Stimulated activated naive B cell treated with anti-CD40 and anti-IgM and Interleukin-4, amounts not matched to agents 10 μg/mL and 1 μg/mL and 100 μg/mL, for 72 hours (primary cell): Measurements from ENCODE around the gene OXTR.
A peak's percentile ranks its signal among the peaks of the same experiment; 100 is the strongest.
"Not testable (repeated sequence)": the region's sequence is repeated elsewhere in the genome, so short reads cannot be mapped to it uniquely, and the experiment has no call there.

Experiments used
- ATAC-seq, 2 donors: fragments of 150-1000 bp; cut with Tn5 transposase; replicated peaks; 2 replicates each; pipeline ENCODE4 v1.10.0; 2021; ENCODE audit warnings: moderate library complexity in 1 of 2
- DNase-seq: peaks from one replicate; pipeline ENCODE4 v3.0.0; 2021
- H3K27ac Mint-ChIP-seq: one replicate; pipeline ENCODE4 v1.8.0; 2022; ENCODE audit warnings: mild to moderate bottlenecking, mixed read lengths
- H3K27me3 Mint-ChIP-seq, 2 donors: one replicate each; pipeline ENCODE4 v1.8.0; 2022; ENCODE audit warnings: mixed read lengths in 2 of 2
- H3K36me3 Mint-ChIP-seq, 2 donors: one replicate each; pipeline ENCODE4 v1.8.0; 2022; ENCODE audit warnings: mixed read lengths in 2 of 2, mild to moderate bottlenecking in 1 of 2
- H3K4me1 Mint-ChIP-seq, 2 donors: one replicate each; pipeline ENCODE4 v1.8.0; 2022; ENCODE audit warnings: mixed read lengths in 2 of 2, mild to moderate bottlenecking in 1 of 2
- H3K4me3 Mint-ChIP-seq, 2 donors: one replicate each; pipeline ENCODE4 v1.8.0; 2022; ENCODE audit warnings: mild to moderate bottlenecking in 2 of 2, mixed read lengths in 2 of 2, moderate library complexity in 1 of 2
- H3K9me3 Mint-ChIP-seq, 2 donors: one replicate each; pipeline ENCODE4 v1.8.0; 2022; ENCODE audit warnings: mixed read lengths in 2 of 2, mild to moderate bottlenecking in 1 of 2

OXTR gene

DNA sequence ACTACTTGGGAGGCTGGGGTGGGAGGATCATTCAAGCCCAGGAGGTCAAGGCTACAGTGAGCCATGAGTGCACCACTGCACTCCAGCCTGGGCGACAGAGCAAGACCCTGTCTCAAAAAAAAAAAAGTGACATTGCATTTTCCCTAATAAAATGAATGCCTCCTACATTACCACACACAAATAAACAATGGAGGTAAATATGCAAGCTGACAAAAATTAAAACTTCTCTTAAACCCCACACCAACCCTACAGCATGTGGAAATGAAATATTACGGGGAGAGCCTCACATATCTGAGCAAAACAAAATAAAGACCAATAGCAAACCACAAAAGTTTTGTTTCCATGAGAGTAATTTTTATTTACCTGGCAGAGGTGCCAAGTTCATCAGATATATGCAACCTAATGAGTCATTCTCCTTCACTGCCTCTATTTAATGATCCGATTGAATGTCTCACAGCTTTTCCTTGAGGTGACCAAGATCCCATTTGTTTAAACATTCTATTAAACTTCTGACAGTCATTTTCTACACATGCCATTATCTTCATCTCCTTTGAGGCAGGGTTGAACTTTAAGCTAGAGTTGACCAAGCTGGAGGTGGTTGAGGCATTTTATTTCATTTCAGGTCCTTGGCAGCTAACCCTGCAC lies 45.2 kb downstream of the OXTR start:
- H3K27ac Mint-ChIP-seq = no peak overlapping the region
- no peaks in the 10 kb centered on the region for H3K36me3 Mint-ChIP-seq
- ATAC-seq (no peak), DNase-seq (no peak)
- H3K4me1 Mint-ChIP-seq = no peaks in the 10 kb centered on the region
- peaks cover 0 to 3% of the 10 kb centered on the region in 2 donors for H3K27me3 Mint-ChIP-seq
- H3K4me3 Mint-ChIP-seq = no peak overlapping the region
- H3K9me3 Mint-ChIP-seq = peaks cover 6 to 18% of the 10 kb centered on the region in 2 donors

DNA sequence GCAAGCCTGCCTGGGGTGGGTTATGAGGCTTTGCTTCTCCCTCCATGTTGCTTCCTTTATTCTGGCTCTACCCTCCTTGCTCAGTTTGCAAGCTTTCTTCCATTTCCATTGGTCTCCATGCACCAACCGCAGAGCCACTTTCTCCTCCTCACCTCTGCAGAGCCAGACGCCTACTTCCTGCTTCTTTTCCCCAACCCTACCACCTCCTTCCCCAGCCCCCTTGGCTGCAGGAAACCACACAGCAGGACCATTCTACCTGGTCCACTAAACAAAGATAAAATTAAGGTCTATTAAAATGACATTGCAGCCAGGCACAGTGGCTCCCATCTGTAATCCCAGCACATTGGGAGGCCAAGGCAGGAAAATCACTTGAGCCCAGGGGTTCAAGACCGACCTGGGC lies 45.8 kb downstream of the OXTR start:
- H3K4me1 Mint-ChIP-seq = no peaks in the 10 kb centered on the region
- ATAC-seq = no peak

GRCh38 chr3:8722808-8723207 lies 46.6 kb downstream of the OXTR start:
- H3K4me3 Mint-ChIP-seq = no peak overlapping the region
- peaks cover 0 to 3% of the 10 kb centered on the region in 2 donors for H3K27me3 Mint-ChIP-seq
- H3K27ac Mint-ChIP-seq = no peak overlapping the region
- H3K36me3 Mint-ChIP-seq = no peaks in the 10 kb centered on the region
- H3K9me3 Mint-ChIP-seq = peaks cover 6 to 19% of the 10 kb centered on the region in 2 donors
- H3K4me1 Mint-ChIP-seq = no peaks in the 10 kb centered on the region
- no peak for DNase-seq
- ATAC-seq = no peak

More for the DNA sequence above, 45.8 kb downstream of the OXTR start:
- Mint-ChIP-seq H3K27ac (no peak overlapping the region), H3K36me3 (no peaks in the 10 kb centered on the region), H3K9me3 (peaks cover 6 to 18% of the 10 kb centered on the region in 2 donors), H3K4me3 (no peak overlapping the region), H3K27me3 (peaks cover 0 to 3% of the 10 kb centered on the region in 2 donors)
- DNase-seq = no peak

DNA sequence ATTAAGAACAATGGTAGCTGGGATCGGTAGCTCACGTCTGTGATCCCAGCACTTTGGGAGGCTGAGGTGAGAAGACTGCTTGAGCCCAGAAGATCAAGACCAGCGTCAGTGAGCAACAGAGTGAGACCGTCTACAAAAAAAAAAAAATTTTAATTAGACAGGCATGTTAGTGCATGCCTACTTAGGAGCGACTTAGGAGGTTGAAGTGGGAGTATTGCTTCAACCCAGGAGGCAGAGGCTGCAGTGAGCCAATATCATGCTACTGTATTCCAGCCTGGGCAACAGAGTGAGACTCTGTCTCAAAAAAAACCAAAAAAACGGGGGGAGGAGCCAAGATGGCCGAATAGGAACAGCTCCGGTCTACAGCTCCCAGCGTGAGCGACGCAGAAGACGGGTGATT lies 53.7 kb downstream of the OXTR start:
- not testable (repeated sequence) for DNase-seq, H3K4me1 Mint-ChIP-seq, H3K9me3 Mint-ChIP-seq, H3K4me3 Mint-ChIP-seq, ATAC-seq, H3K27ac Mint-ChIP-seq, H3K36me3 Mint-ChIP-seq
- peaks cover 5 to 17% of the 10 kb centered on the region in 2 donors for H3K27me3 Mint-ChIP-seq

GRCh38 chr3:8713901-8714759 lies 55.3 kb downstream of the OXTR start:
- Mint-ChIP-seq H3K27ac (no peak overlapping the region), H3K9me3 (peaks cover 0 to 3% of the 10 kb centered on the region in 2 donors), H3K27me3 (peaks cover 5 to 23% of the 10 kb centered on the region in 2 donors), H3K4me1 (peaks cover 0 to 10% of the 10 kb centered on the region in 2 donors), H3K36me3 (peaks cover 0 to 4% of the 10 kb centered on the region in 2 donors), H3K4me3 (no peak overlapping the region)
- peak in 1 of 2 donors; percentile 48 for ATAC-seq
- DNase-seq = no peak

DNA sequence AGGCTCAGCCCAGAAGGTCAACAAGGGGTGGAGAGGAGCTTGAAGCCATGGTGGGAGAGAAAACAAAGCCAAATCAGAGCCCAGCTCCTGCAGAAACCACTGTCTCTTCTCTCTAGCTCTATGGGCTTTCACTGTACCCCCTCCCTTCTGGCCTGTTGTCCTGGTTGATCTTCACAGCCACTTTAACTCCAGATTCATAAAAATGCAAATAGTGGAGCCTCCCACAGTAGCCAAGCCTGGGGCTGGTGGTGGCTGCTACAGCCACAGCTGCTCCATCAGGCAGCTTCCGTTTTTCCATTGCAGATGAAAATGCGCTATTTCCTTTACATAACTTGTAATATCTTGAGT lies 56.5 kb downstream of the OXTR start:
- Mint-ChIP-seq H3K36me3 (peaks cover 0 to 4% of the 10 kb centered on the region in 2 donors), H3K9me3 (peaks cover 0 to 1% of the 10 kb centered on the region in 2 donors)

GRCh38 chr3:8712045-8712907 lies 57.1 kb downstream of the OXTR start:
- ATAC-seq = peak in 1 of 2 donors; percentile 45
- Mint-ChIP-seq H3K27ac (no peak overlapping the region), H3K9me3 (no peaks in the 10 kb centered on the region)

More for the DNA sequence above, 56.5 kb downstream of the OXTR start:
- Mint-ChIP-seq H3K4me3 (peak overlapping the region in 1 of 2 donors; percentile 1), H3K27me3 (peaks cover 10 to 23% of the 10 kb centered on the region in 2 donors), H3K4me1 (peaks cover 0 to 10% of the 10 kb centered on the region in 2 donors), H3K27ac (no peak overlapping the region)
- ATAC-seq (no peak), DNase-seq (no peak)

GRCh38 chr3:8709801-8710507 lies 59.5 kb downstream of the OXTR start:
- peaks cover 10 to 12% of the 10 kb centered on the region in 2 donors for H3K27me3 Mint-ChIP-seq
- peaks cover 0 to 10% of the 10 kb centered on the region in 2 donors for H3K4me1 Mint-ChIP-seq
- no peak for DNase-seq
- no peak overlapping the region for H3K4me3 Mint-ChIP-seq
- no peak for ATAC-seq
- H3K36me3 Mint-ChIP-seq = no peaks in the 10 kb centered on the region
- no peak overlapping the region for H3K27ac Mint-ChIP-seq
- peaks cover 6 to 7% of the 10 kb centered on the region in 2 donors for H3K9me3 Mint-ChIP-seq

More at GRCh38 chr3:8712045-8712907, 57.1 kb downstream of the OXTR start:
- DNase-seq = no peak
- Mint-ChIP-seq H3K27me3 (peaks cover 10 to 23% of the 10 kb centered on the region in 2 donors), H3K4me1 (peaks cover 0 to 10% of the 10 kb centered on the region in 2 donors), H3K36me3 (peaks cover 0 to 4% of the 10 kb centered on the region in 2 donors), H3K4me3 (no peak overlapping the region)

GRCh38 chr3:8709287-8709686 lies 60.1 kb downstream of the OXTR start:
- Mint-ChIP-seq H3K4me1 (peaks cover 0 to 10% of the 10 kb centered on the region in 2 donors), H3K27me3 (peaks cover 6 to 10% of the 10 kb centered on the region in 2 donors), H3K9me3 (peaks cover 7 to 8% of the 10 kb centered on the region in 2 donors), H3K36me3 (no peaks in the 10 kb centered on the region), H3K27ac (no peak overlapping the region), H3K4me3 (no peak overlapping the region)
- DNase-seq = no peak
- ATAC-seq = no peak

- Mint-ChIP-seq H3K4me3 (no peak overlapping the region), H3K27me3 (peaks cover 5% of the 10 kb centered on the region in 2 donors), H3K9me3 (peaks cover 7 to 8% of the 10 kb centered on the region in 2 donors), H3K36me3 (no peaks in the 10 kb centered on the region), H3K27ac (no peak overlapping the region), H3K4me1 (no peaks in the 10 kb centered on the region)
- no peak for DNase-seq
- no peak for ATAC-seq
Observed at GRCh38 chr3:8705575-8705974, 63.8 kb downstream of the OXTR start.

GRCh38 chr3:8702560-8702959 lies 66.9 kb downstream of the OXTR start:
- Mint-ChIP-seq H3K27me3 (no peaks in the 10 kb centered on the region), H3K4me3 (no peak overlapping the region), H3K9me3 (peaks cover 7 to 8% of the 10 kb centered on the region in 2 donors), H3K36me3 (no peaks in the 10 kb centered on the region), H3K4me1 (no peaks in the 10 kb centered on the region), H3K27ac (no peak overlapping the region)
- no peak for ATAC-seq
- no peak for DNase-seq
